Smooth muscle cell of bladder (primary cell): ENCODE measurements around the gene PKD1L1. TPM values are rescaled to one million over a fixed set of nuclear protein-coding genes. Genes with fewer than 3 reads are reported as not detected.

ENCODE experiments used
- total RNA-seq: library from RNA; depleted of rRNA; stranded (reverse); fragments of >200 nt; gene quantifications from 2 replicates; pipeline ENCODE4 v1.2.3, GENCODE V29; 2014

Gene PKD1L1, protein sequence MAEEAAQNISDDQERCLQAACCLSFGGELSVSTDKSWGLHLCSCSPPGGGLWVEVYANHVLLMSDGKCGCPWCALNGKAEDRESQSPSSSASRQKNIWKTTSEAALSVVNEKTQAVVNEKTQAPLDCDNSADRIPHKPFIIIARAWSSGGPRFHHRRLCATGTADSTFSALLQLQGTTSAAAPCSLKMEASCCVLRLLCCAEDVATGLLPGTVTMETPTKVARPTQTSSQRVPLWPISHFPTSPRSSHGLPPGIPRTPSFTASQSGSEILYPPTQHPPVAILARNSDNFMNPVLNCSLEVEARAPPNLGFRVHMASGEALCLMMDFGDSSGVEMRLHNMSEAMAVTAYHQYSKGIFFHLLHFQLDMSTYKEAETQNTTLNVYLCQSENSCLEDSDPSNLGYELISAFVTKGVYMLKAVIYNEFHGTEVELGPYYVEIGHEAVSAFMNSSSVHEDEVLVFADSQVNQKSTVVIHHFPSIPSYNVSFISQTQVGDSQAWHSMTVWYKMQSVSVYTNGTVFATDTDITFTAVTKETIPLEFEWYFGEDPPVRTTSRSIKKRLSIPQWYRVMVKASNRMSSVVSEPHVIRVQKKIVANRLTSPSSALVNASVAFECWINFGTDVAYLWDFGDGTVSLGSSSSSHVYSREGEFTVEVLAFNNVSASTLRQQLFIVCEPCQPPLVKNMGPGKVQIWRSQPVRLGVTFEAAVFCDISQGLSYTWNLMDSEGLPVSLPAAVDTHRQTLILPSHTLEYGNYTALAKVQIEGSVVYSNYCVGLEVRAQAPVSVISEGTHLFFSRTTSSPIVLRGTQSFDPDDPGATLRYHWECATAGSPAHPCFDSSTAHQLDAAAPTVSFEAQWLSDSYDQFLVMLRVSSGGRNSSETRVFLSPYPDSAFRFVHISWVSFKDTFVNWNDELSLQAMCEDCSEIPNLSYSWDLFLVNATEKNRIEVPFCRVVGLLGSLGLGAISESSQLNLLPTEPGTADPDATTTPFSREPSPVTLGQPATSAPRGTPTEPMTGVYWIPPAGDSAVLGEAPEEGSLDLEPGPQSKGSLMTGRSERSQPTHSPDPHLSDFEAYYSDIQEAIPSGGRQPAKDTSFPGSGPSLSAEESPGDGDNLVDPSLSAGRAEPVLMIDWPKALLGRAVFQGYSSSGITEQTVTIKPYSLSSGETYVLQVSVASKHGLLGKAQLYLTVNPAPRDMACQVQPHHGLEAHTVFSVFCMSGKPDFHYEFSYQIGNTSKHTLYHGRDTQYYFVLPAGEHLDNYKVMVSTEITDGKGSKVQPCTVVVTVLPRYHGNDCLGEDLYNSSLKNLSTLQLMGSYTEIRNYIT (N-terminal part only)
- under 0.01 and 0.09 TPM in 2 replicates for total RNA-seq

DNA sequence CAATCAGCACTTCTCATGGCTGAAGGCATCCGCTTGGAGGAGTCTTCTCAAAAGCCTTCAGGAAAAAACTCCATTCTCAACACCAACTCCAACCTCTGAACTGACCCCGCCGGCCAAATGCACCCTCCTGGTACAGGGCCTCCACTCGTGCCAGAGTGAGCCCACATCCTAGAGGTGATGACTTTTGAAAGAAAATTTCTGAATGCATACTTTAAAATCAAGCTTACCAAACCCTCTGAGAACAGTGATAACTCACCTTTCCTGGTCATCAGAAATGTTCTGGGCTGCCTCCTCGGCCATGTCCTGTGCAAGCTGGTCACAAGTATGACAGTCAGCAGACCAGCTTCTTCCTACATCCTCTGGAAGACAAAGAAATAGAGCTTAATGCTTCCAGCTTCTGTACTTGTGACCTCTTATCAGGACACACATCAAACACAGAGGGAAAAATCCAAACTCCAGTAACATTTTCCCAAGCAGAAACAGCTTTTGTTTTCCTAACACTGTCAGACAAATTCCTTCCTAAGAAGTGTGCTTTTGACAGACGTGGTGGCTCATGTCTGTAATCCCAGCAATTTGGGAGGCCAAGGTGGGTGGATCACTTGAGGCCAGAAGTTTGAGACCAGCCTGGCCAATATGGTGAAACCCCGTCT lies at the start of gene PKD1L1:
Gene PKD1L1 (minus strand): TSS at position 326 of the 650 bp plus-strand sequence. CDS start 26 bp downstream, at position 300.

DNA sequence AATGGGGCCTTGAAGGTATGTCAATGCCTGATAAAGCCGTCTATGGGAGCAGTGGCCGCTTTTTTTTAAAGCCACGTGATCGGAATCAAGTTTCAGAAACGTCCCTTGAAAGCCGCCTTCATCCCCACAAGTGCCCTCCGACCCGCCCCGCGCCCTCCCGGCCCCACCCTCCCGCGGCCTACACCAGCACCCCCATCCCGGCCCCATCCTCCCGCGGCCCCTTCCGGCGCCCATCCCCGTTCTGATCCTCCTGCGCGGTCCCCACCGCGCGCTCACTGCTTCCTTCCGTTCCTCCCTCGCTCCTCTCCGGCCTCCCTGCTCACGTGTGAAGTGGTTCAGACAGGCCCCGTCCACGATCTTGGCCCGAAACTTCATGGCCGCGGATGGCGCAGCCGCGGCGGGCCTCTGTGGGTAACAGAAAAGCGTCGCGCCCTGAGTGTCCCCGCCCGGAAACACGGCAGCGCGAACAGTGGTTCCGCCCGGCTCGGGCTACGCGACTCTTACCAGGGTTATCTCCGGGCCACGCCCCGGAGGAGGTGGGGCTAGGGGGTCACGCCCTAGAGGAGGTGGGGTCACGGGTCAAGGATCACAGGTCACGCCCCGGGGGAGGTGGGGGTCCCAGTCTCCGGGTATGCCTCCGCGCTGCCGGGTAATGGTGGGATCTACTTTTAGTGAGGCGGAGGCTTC lies 31.0 kb upstream of the PKD1L1 start, which contains the start of gene HUS1:
Gene HUS1 (minus strand): TSS at position 471 of the 687 bp plus-strand sequence. CDS start 96 bp downstream, at position 375.

Other genes with a start within 250 kb of the PKD1L1 start
- 10.7 and 14.7 TPM in 2 replicates for gene HUS1, start 31.1 kb upstream of the PKD1L1 start, total RNA-seq
- gene SUN3, start 80.6 kb upstream of the PKD1L1 start, total RNA-seq = not detected in 2 replicates
- not detected in 2 replicates for gene C7orf57, start 87.1 kb upstream of the PKD1L1 start, total RNA-seq
- 6.6 and 7.3 TPM in 2 replicates for gene UPP1, start 140.8 kb upstream of the PKD1L1 start, total RNA-seq
- gene ABCA13, start 223.0 kb upstream of the PKD1L1 start, total RNA-seq = 0.55 and 1.4 TPM in 2 replicates